DND-41 (cell line): ENCODE results near the gene SEPTIN10.

Experiments used
- ATAC-seq: fragments of 200-7000 bp; cut with Tn5 transposase; 3 replicates; pipeline ENCODE4 v1.9.1; 2021; ENCODE audit warnings: low read depth; ENCODE audit not compliant: insufficient read depth
- DNase-seq: peaks from one replicate; pipeline ENCODE4 v3.0.0-alpha.2; 2020
- H2AFZ ChIP-seq: 2 replicates; pipeline ENCODE4 v1.6.0; 2012; ENCODE audit warnings: low read depth, low read length
- H3K27ac ChIP-seq: 2 replicates; pipeline ENCODE4 v1.5.1; 2012; ENCODE audit warnings: low read length, inconsistent platforms
- H3K27me3 ChIP-seq: fragments of 200-600 bp; sonication (generic); 2 replicates; pipeline ENCODE4 v1.6.0; 2012; ENCODE audit warnings: low read length, mild to moderate bottlenecking, inconsistent platforms; ENCODE audit not compliant: insufficient read depth, poor library complexity
- H3K36me3 ChIP-seq: 2 replicates; pipeline ENCODE4 v1.5.1; 2012; ENCODE audit warnings: low read length, inconsistent platforms; ENCODE audit not compliant: insufficient read depth
- H3K4me1 ChIP-seq: 2 replicates; pipeline ENCODE4 v1.5.1; 2012; ENCODE audit warnings: mild to moderate bottlenecking, low read length; ENCODE audit not compliant: insufficient read depth
- H3K4me2 ChIP-seq: 2 replicates; pipeline ENCODE4 v1.6.0; 2012; ENCODE audit warnings: mild to moderate bottlenecking, moderate library complexity, low read length, inconsistent platforms; ENCODE audit not compliant: insufficient read depth
- H3K4me3 ChIP-seq, 2 experiments: fragments of 200-600 bp in 1 of 2; shearing (Covaris generic) in 1 of 2; 2 replicates each; pipeline ENCODE4 v1.5.1; 2012 to 2016; ENCODE audit warnings: inconsistent platforms in 2 of 2, low read length in 2 of 2, mild to moderate bottlenecking in 2 of 2, low read depth in 1 of 2, moderate library complexity in 1 of 2
- H3K79me2 ChIP-seq: 2 replicates; pipeline ENCODE4 v1.6.0; 2012; ENCODE audit warnings: low read length, inconsistent platforms; ENCODE audit not compliant: insufficient read depth
- H3K9ac ChIP-seq: 2 replicates; pipeline ENCODE4 v1.6.0; 2012; ENCODE audit warnings: low read depth, mild to moderate bottlenecking, inconsistent platforms, low read length, moderate library complexity
- H3K9me3 ChIP-seq: 2 replicates; pipeline ENCODE4 v1.5.1; 2012; ENCODE audit warnings: low read length, moderate library complexity, mild to moderate bottlenecking, inconsistent platforms; ENCODE audit not compliant: insufficient read depth, severe bottlenecking
- H4K20me1 ChIP-seq: 2 replicates; pipeline ENCODE4 v1.6.0; 2012; ENCODE audit warnings: low read length; ENCODE audit not compliant: insufficient read depth
- EZH2 ChIP-seq: IDR thresholded peaks from 3 replicates; pipeline ENCODE4 v1.6.1; 2012; ENCODE audit warnings: borderline replicate concordance, low read depth, mild to moderate bottlenecking, moderate library complexity, low read length, inconsistent platforms; ENCODE audit not compliant: severe bottlenecking
- TF ChIP-seq, protein P1 (sequence below): IDR thresholded peaks from 2 replicates; pipeline ENCODE4 v1.5.1; 2012; ENCODE audit warnings: borderline replicate concordance, low read length, moderate library complexity, mild to moderate bottlenecking; ENCODE audit not compliant: poor library complexity, severe bottlenecking; ENCODE audit errors: extremely low read depth

The SEPTIN10 gene

DNA sequence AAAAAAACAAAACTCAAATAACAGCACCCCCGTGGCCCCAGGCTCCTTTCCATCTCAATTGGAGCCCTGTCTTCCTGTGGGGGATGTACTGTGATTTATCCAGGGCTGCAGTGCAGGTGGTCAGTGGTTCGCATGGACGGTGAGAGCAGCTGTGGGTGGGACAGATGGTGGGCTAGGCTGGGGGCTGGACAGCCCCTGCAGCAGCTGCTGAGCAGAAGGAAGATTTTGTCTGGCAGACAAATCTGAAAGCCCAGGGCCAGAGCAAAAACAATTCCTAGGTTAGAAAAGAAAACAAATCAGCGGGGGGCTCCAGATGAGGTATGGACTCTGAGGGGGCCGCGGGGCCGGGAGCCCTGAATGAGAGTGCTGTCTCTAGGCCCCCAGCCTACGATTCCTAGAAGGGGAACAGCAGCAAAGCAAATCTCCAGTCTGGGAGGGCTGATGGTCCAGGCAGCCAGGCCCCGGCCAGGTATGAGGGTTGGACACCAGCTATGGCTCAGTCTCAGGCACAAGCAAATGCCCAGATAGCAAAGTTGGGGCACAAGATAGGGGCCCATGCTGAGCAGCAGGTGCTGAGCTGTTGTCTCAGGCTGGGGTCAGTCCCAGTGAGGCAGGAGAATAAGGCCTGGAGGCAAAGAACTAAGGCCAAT, 45.8 kb upstream of the SEPTIN10 start:
- Histone ChIP-seq H3K27me3 (peaks cover 4% of the 10 kb centered on the region), H3K4me1 (no peaks in the 10 kb centered on the region), H4K20me1 (no peaks in the 10 kb centered on the region), H3K79me2 (no peaks in the 10 kb centered on the region), H3K4me2 (no peak overlapping the region), H3K36me3 (no peaks in the 10 kb centered on the region), H3K4me3 (no peak overlapping the region), H3K9ac (no peak overlapping the region), H2AFZ (no peak overlapping the region), H3K27ac (no peak overlapping the region), H3K9me3 (no peaks in the 10 kb centered on the region)
- DNase-seq = no peak
- TF ChIP-seq, protein P1, sequence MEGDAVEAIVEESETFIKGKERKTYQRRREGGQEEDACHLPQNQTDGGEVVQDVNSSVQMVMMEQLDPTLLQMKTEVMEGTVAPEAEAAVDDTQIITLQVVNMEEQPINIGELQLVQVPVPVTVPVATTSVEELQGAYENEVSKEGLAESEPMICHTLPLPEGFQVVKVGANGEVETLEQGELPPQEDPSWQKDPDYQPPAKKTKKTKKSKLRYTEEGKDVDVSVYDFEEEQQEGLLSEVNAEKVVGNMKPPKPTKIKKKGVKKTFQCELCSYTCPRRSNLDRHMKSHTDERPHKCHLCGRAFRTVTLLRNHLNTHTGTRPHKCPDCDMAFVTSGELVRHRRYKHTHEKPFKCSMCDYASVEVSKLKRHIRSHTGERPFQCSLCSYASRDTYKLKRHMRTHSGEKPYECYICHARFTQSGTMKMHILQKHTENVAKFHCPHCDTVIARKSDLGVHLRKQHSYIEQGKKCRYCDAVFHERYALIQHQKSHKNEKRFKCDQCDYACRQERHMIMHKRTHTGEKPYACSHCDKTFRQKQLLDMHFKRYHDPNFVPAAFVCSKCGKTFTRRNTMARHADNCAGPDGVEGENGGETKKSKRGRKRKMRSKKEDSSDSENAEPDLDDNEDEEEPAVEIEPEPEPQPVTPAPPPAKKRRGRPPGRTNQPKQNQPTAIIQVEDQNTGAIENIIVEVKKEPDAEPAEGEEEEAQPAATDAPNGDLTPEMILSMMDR = no peak
- TF ChIP-seq EZH2 = no peak
- no peak for ATAC-seq

DNA sequence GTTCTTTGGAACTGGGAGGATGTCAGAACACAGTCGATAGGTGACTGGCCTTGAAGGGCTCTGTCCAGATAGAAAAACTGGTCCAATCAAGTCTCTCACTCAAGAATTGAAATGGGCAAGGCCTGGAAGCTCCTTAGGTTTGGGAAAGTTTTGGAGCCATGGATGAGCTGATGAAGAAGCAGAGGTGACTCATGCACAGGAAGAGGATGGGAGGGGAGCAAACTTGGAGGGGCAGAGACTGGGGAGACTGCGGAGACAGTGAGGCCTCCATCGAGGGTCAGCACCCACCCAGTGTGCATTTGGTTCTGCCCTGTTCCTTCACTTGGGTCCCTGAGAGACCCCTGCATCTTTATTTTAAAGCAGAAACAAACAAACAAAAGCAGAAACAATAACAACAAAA, 41.5 kb upstream of the SEPTIN10 start:
- Histone ChIP-seq H4K20me1 (no peaks in the 10 kb centered on the region), H3K4me1 (no peaks in the 10 kb centered on the region), H3K27me3 (no peaks in the 10 kb centered on the region), H3K27ac (no peak overlapping the region), H3K9ac (no peak overlapping the region), H3K79me2 (no peaks in the 10 kb centered on the region), H3K4me3 (no peak overlapping the region), H3K36me3 (no peaks in the 10 kb centered on the region), H3K4me2 (no peak overlapping the region), H3K9me3 (no peaks in the 10 kb centered on the region), H2AFZ (no peak overlapping the region)
- ATAC-seq (no peak), DNase-seq (no peak)
- TF ChIP-seq EZH2 = no peak
- TF ChIP-seq, protein P1 = no peak

DNA sequence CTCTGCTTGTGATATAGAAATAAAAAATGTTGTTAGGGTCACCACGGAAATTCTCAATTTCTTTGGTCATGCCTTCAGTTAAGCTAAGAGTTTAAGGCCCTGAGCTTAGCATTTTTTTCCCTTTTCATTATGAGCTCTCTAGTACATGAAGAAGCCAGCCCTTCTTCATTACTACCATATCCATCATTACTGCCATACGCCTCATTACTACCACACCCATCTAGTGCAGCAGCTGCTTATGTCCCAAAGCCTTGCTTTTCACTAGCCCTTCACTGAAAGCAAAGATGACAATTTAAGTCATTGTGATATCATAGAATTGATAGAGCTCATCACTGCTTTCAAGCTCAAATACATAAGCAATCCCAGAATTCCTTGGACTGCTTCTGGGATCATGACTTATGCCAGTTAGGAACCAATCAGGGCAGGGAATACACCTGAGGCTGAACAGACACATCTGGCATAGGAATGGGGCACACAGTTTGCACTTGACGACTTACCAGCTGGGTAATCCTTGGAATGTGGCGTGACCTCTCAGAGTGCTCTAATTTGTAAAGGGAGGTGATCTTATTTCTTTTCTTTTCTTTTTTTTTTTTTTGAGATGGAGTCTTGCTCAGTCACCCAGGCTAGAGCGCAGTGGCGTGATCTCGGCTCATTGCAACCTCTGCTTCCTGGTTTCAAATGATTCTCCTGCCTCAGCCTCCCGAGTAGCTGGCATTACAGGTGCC, 40.7 kb upstream of the SEPTIN10 start:
- H3K36me3 ChIP-seq = no peaks in the 10 kb centered on the region
- DNase-seq (no peak), ATAC-seq (no peak)
- no peak overlapping the region for H2AFZ ChIP-seq
- H3K27ac ChIP-seq = no peak overlapping the region
- no peak overlapping the region for H3K4me2 ChIP-seq
- no peaks in the 10 kb centered on the region for H3K4me1 ChIP-seq
- no peaks in the 10 kb centered on the region for H3K79me2 ChIP-seq
- no peaks in the 10 kb centered on the region for H4K20me1 ChIP-seq
- no peaks in the 10 kb centered on the region for H3K9me3 ChIP-seq
- no peak for TF ChIP-seq EZH2
- TF ChIP-seq, protein P1 = no peak
- no peak overlapping the region for H3K4me3 ChIP-seq
- H3K9ac ChIP-seq = no peak overlapping the region
- H3K27me3 ChIP-seq = no peaks in the 10 kb centered on the region
